ACC112 (cell line): ENCODE measurements around the gene SPINT2.

Source experiments
- H2AFZ ChIP-seq: fragments of 200-600 bp; sonication (generic); one replicate; pipeline ENCODE4 v1.6.0; 2017; ENCODE audit warnings: antibody characterized with exemption, low read length; ENCODE audit not compliant: unreplicated experiment
- H3K27ac ChIP-seq: fragments of 200-600 bp; sonication (generic); 2 replicates; pipeline ENCODE4 v1.5.1; 2014; ENCODE audit warnings: low read depth, mild to moderate bottlenecking, antibody characterized with exemption, low read length, moderate library complexity
- H3K27me3 ChIP-seq: fragments of 200-600 bp; sonication (generic); 2 replicates; pipeline ENCODE4 v1.6.1; 2014; ENCODE audit warnings: mild to moderate bottlenecking, antibody characterized with exemption, low read length, moderate library complexity, mixed read lengths; ENCODE audit not compliant: insufficient read depth
- H3K36me3 ChIP-seq: fragments of 200-600 bp; sonication (generic); 2 replicates; pipeline ENCODE4 v1.6.1; 2016; ENCODE audit warnings: mild to moderate bottlenecking, antibody characterized with exemption, low read length, moderate library complexity, mixed read lengths; ENCODE audit not compliant: insufficient read depth
- H3K4me1 ChIP-seq: fragments of 200-600 bp; sonication (generic); one replicate; pipeline ENCODE4 v1.6.1; 2016; ENCODE audit warnings: low read length, mixed read lengths; ENCODE audit not compliant: insufficient read depth, unreplicated experiment, control insufficient read depth
- H3K4me3 ChIP-seq: fragments of 200-600 bp; sonication (generic); 2 replicates; pipeline ENCODE4 v1.5.1; 2014; ENCODE audit warnings: mild to moderate bottlenecking, low read depth, low read length
- H3K79me2 ChIP-seq: fragments of 200-600 bp; sonication (generic); one replicate; pipeline ENCODE4 v1.6.0; 2016; ENCODE audit warnings: low read length; ENCODE audit not compliant: control insufficient read depth, unreplicated experiment, insufficient read depth

SPINT2 gene

GRCh38 chr19:38268539-38268938 is 4.2 kb downstream of the SPINT2 start:
- Histone ChIP-seq H3K27me3 (0 out of 2 replicates have a peak, but pooled peaks cover 3% of the 10 kb centered on the region), H3K36me3 (no peaks in the 10 kb centered on the region), H2AFZ (no peak overlapping the region), H3K79me2 (no peaks in the 10 kb centered on the region), H3K4me3 (no peak overlapping the region), H3K4me1 (peaks cover 10% of the 10 kb centered on the region), H3K27ac (no peak overlapping the region)

DNA sequence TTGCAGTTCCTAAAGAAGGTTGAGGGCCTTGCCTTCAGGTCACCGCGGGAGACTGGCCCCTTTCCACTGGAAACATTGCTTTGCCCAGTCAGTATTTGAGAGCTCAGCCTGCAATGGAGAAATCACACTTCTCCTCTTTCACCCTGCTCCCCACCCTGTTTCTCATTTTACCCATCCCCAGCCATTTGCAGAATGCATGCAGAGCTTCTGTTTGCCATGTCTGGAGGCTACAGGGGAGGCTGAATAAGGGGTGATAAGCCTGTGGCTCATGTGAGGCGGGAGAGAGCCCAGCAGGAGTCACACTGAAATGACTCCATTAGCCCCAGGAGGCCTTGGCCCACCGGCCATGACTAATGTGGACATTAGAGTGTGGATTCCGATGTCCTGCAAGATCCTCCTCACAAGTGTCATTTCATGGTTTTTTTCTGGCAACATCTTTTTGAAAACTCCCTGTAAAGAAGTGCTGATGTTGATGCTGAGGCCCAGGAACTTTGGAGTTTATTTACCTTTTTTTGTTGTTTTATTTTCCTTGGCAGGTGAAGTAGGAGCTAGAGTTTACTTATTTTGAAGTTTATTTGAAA is 6.3 kb downstream of the SPINT2 start:
- Histone ChIP-seq H3K27ac (no peak overlapping the region), H2AFZ (no peak overlapping the region), H3K79me2 (no peaks in the 10 kb centered on the region), H3K27me3 (no peaks in the 10 kb centered on the region), H3K4me1 (peaks cover 10% of the 10 kb centered on the region), H3K4me3 (no peak overlapping the region), H3K36me3 (no peaks in the 10 kb centered on the region)

GRCh38 chr19:38273499-38273898 is 9.1 kb downstream of the SPINT2 start:
- Histone ChIP-seq H3K27ac (no peak overlapping the region), H3K79me2 (no peaks in the 10 kb centered on the region), H3K36me3 (no peaks in the 10 kb centered on the region), H3K4me3 (no peak overlapping the region), H3K4me1 (peaks cover 24% of the 10 kb centered on the region), H2AFZ (no peak overlapping the region), H3K27me3 (no peaks in the 10 kb centered on the region)

DNA sequence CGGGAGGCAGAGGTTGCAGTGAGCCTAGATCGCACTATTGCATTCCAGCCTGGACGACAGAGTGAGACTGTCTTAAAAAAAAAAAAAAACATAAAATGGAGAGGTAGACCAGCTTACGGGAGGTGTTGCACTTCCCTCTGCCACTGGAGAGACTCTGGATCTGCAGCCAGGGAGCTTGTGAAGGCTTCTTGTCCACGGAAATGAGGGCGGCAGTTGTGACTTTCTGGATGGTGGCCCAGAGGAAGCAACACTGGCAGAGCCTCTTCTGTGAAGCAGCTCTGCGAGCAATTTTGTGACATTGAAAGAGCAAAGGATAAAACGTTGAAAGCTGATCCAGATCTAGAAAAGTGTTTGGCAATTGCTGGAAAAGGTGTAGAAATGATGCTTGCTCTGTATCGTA is 10.4 kb downstream of the SPINT2 start:
- Histone ChIP-seq H3K27me3 (no peaks in the 10 kb centered on the region), H3K4me3 (no peak overlapping the region), H3K79me2 (no peaks in the 10 kb centered on the region), H2AFZ (no peak overlapping the region), H3K27ac (no peak overlapping the region), H3K4me1 (peaks cover 25% of the 10 kb centered on the region), H3K36me3 (no peaks in the 10 kb centered on the region)

DNA sequence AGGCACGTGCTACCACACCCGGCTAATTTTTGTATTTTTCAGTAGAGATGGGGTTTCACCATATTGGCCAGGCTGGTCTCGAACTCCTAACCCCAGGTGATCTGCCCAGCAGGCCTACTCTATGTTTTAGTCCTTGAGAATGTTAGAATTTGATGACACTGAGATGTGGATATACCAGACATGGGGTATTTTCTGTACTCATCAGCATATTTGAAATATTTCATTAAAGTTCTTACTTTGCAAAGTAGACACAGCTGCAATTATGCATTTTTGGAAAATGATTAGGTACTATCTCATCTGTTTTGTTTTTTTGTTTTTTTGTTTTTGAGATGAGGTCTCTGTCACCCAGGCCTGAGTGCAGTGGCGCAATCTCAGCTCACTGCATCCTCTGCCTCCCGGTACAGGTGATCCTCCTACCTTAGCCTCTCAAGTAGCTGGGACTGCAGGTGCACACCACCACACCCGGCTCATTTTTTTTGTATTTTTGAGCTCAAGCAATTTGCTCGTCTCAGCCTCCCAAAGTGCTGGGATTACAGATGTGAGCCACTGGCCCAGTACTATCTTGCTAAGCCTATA is 12.7 kb downstream of the SPINT2 start:
- H3K27ac ChIP-seq = peak overlapping the region; percentile 53
- peaks cover 15% of the 10 kb centered on the region for H3K4me1 ChIP-seq
- no peak overlapping the region for H2AFZ ChIP-seq
- H3K4me3 ChIP-seq = no peak overlapping the region
- H3K36me3 ChIP-seq = no peaks in the 10 kb centered on the region
- no peaks in the 10 kb centered on the region for H3K79me2 ChIP-seq
- no peaks in the 10 kb centered on the region for H3K27me3 ChIP-seq

DNA sequence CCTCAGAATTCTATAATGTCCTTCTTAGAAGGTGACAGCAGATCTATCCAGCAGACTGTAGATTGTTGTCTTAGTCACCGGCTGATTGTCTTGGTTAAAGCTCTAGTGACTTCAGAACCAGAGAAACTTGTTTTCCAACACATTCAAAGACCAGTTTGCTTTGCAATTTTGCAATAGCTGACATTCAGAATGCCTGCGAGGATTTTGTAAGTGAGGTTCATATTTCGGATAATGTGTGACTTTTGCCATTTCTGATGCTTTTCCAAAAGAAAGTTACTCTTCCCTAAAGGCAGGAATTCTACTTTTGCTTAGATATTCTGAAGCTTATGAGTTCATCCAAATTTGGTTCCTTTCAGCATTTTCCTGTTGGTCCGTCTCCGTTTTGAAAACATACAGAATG is 13.2 kb downstream of the SPINT2 start:
- peaks cover 15% of the 10 kb centered on the region for H3K4me1 ChIP-seq
- H2AFZ ChIP-seq = peak overlapping the region; percentile 22

GRCh38 chr19:38277969-38278680 is 13.8 kb downstream of the SPINT2 start:
- H3K4me1 ChIP-seq = peaks cover 15% of the 10 kb centered on the region
- H3K79me2 ChIP-seq = no peaks in the 10 kb centered on the region
- H3K4me3 ChIP-seq = no peak overlapping the region
- no peaks in the 10 kb centered on the region for H3K27me3 ChIP-seq
- H3K36me3 ChIP-seq = no peaks in the 10 kb centered on the region
- H2AFZ ChIP-seq = peak overlapping the region; percentile 22
- peak overlapping the region; percentile 53 for H3K27ac ChIP-seq

More for the DNA sequence above, 13.2 kb downstream of the SPINT2 start:
- Histone ChIP-seq H3K27me3 (no peaks in the 10 kb centered on the region), H3K36me3 (no peaks in the 10 kb centered on the region), H3K79me2 (no peaks in the 10 kb centered on the region), H3K27ac (peak overlapping the region; percentile 53), H3K4me3 (peak overlapping the region; percentile 29; the same call in 1 of the 2 replicates)

DNA sequence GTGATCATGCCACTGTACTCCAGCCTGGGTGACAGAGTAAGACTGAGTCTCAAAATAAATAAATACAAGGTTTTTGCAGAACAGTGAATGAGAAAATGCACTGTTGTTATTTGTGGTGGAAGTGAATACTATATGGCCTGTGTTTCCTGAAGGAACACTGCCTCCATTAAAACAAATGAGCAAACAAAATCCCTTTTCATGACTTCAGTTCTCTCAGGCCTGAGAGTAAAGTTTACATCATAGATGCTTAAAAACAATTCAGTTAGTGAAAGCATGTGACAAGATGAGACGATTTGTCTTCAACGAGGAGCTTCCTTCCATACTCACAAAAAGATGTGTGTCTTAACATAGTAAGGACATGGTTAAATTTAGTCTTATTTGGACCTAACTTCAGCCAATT is 14.4 kb downstream of the SPINT2 start:
- Histone ChIP-seq H3K27ac (no peak overlapping the region), H2AFZ (no peak overlapping the region), H3K79me2 (no peaks in the 10 kb centered on the region), H3K4me3 (no peak overlapping the region), H3K4me1 (peaks cover 15% of the 10 kb centered on the region), H3K36me3 (no peaks in the 10 kb centered on the region), H3K27me3 (no peaks in the 10 kb centered on the region)

- H3K4me3 ChIP-seq = no peak overlapping the region
- peaks cover 15% of the 10 kb centered on the region for H3K4me1 ChIP-seq
- H2AFZ ChIP-seq = no peak overlapping the region
- no peaks in the 10 kb centered on the region for H3K79me2 ChIP-seq
- H3K27me3 ChIP-seq = no peaks in the 10 kb centered on the region
- no peaks in the 10 kb centered on the region for H3K36me3 ChIP-seq
- no peak overlapping the region for H3K27ac ChIP-seq
Observed at GRCh38 chr19:38280030-38280921, 15.9 kb downstream of the SPINT2 start.

DNA sequence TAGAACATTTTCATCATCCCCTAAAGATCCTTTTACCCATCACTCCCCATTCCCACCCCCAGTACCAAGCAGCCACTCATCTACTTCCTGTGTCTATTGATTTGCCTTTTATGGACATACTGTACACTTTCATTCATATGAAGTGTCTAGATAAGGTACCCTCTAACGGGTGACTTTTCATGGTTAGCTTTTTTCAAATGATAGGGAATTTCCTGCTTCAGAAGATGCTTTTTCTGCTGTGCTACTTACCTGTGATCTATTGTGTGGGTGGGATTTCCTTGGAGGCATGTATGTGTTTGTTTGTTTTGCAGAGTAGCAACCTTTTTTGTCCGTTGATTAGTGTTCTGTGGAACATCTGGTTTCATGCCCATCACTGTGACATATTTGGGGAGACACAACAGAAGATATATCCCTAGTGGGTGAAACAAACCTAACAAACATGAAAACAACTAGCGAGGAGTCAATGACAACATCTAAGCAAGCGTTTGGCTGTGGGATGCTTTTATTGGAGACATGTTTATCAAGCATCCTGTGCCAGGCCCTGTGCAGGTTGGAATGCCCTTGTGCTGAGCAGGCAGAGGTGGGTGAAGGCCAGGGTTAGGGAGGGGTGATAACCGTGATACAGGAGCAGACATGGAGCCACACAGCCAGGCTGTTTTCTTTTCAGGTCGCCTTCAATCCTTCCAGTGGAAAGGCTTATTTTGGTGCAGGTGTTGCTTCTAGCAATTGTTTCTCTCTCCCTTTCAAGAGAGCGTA is 17.6 kb downstream of the SPINT2 start:
- Histone ChIP-seq H3K4me1 (peaks cover 19% of the 10 kb centered on the region), H2AFZ (no peak overlapping the region), H3K79me2 (no peaks in the 10 kb centered on the region), H3K4me3 (no peak overlapping the region), H3K27me3 (no peaks in the 10 kb centered on the region), H3K36me3 (no peaks in the 10 kb centered on the region), H3K27ac (no peak overlapping the region)
